Measurements from ENCODE around the gene ILDR1. TPM values are rescaled to one million over a fixed set of nuclear protein-coding genes. Genes with fewer than 3 reads are reported as not detected.
A peak's percentile ranks its signal among the peaks of the same experiment; 100 is the strongest.

ILDR1 gene
- total and polyA plus RNA-seq, 2 of the 8 experiments (the other 6 are each of a cell fraction or from before 2014, with no cell fraction given): 1.8 TPM

GRCh38 chr3:122008166-122008565 is 13.9 kb downstream of the ILDR1 start:
- Histone ChIP-seq H3K23ac (ENCODE audit: insufficient read length) (no peak overlapping the region), H3K4me2 (ENCODE audit: insufficient read depth in 1 of 2, low read depth in 2 of 2, low read length in 2 of 2) (no peak overlapping the region), H2BK15ac (ENCODE audit: low read length) (no peak overlapping the region), H3K4ac (replicated peaks; ENCODE audit: insufficient read length, low read depth, low read length) (no peak overlapping the region), H2BK12ac (ENCODE audit: low read depth, low read length) (no peak overlapping the region), H3K79me2 (ENCODE audit: control insufficient read depth in 1 of 2, insufficient read depth in 2 of 2, low read length in 2 of 2) (no peaks in the 10 kb centered on the region), H3K27ac (ENCODE audit: low read depth, low read length) (no peak overlapping the region), H2BK5ac (ENCODE audit: low read depth, low read length) (no peak overlapping the region), H2BK120ac (replicated peaks; ENCODE audit: low read depth, low read length) (no peak overlapping the region), H3K36me3 (ENCODE audit: control insufficient read depth in 2 of 4, insufficient read depth in 4 of 4, low read length in 3 of 4) (no peaks in the 10 kb centered on the region), H2AK5ac (ENCODE audit: low read depth, low read length) (no peak overlapping the region), H3K18ac (ENCODE audit: extremely low read depth, low read length) (no peak overlapping the region), H3K14ac (ENCODE audit: insufficient read length) (no peak overlapping the region), H2AFZ (ENCODE audit: low read length) (no peak overlapping the region), H2BK20ac (ENCODE audit: low read length) (no peak overlapping the region), H4K91ac (replicated peaks; ENCODE audit: insufficient read length, low read length) (peak overlapping the region; percentile 20), H4K8ac (ENCODE audit: extremely low read depth, insufficient read depth, low read length) (no peak overlapping the region), H3K4me3 (ENCODE audit: extremely low read depth in 1 of 4, insufficient read depth in 2 of 4, low read depth in 3 of 4, low read length in 4 of 4) (no peak overlapping the region), H3K9me3 (ENCODE audit: insufficient read depth in 2 of 2, low read depth in 1 of 2, low read length in 1 of 2) (no peaks in the 10 kb centered on the region), H3K79me1 (ENCODE audit: low read depth, low read length) (no peaks in the 10 kb centered on the region), H4K20me1 (replicated peaks in 1 of 2; ENCODE audit: control insufficient read depth in 1 of 2, insufficient read depth in 2 of 2, low read length in 2 of 2) (no peaks in the 10 kb centered on the region), H3K9ac (replicated peaks in 1 of 4; ENCODE audit: extremely low read depth in 1 of 4, low read depth in 3 of 4, low read length in 3 of 4) (no peak overlapping the region), H3K23me2 (ENCODE audit: low read depth, low read length) (no peaks in the 10 kb centered on the region), H3K4me1 (replicated peaks in 1 of 4; ENCODE audit: control insufficient read depth in 3 of 4, insufficient read depth in 4 of 4, low read length in 3 of 4) (peaks cover 0 to 10% (median 1%) of the 10 kb centered on the region in 4 experiments; a peak in 1 of 7 replicates), H3K56ac (replicated peaks; ENCODE audit: insufficient read length, low read depth, low read length) (no peak overlapping the region), H3K27me3 (replicated peaks in 1 of 4; ENCODE audit: control insufficient read depth in 3 of 4, extremely low read depth in 1 of 4, insufficient read depth in 3 of 4, low read length in 3 of 4) (no peaks in the 10 kb centered on the region), H4K5ac (ENCODE audit: insufficient read length, low read depth, low read length) (no peak overlapping the region)
- FAIRE-seq (no peak), DNase-seq (ENCODE audit: low read depth in 1 of 2, low spot score in 2 of 2) (no peak)
- CTCF ChIA-PET (ENCODE audit: partially characterized antibody): interaction anchor here (9.6 kb wide), 1 partner anchor 11 kb away, joined by 64 read pairs; no protein-coding TSS in a partner anchor
- WGBS, 2 experiments (ENCODE audit: extremely low coverage in 1 of 2, insufficient coverage in 1 of 2, insufficient read length in 1 of 2, insufficient replicate concordance in 2 of 2, low coverage in 1 of 2, low lambda C conversion rate in 2 of 2, missing lambda C conversion rate in 1 of 2): no CpG with 5 or more reads among the region's 2 CpGs
- POLR2A ChIA-PET (ENCODE audit: partially characterized antibody): interaction anchor here (1.5 kb wide), 1 partner anchor 12 kb away, joined by 6 read pairs; no protein-coding TSS in a partner anchor

All from H1 (cell line).